Measurements from ENCODE around the gene CAMSAP3.
A peak's percentile ranks its signal among the peaks of the same experiment; 100 is the strongest.

The CAMSAP3 gene, protein sequence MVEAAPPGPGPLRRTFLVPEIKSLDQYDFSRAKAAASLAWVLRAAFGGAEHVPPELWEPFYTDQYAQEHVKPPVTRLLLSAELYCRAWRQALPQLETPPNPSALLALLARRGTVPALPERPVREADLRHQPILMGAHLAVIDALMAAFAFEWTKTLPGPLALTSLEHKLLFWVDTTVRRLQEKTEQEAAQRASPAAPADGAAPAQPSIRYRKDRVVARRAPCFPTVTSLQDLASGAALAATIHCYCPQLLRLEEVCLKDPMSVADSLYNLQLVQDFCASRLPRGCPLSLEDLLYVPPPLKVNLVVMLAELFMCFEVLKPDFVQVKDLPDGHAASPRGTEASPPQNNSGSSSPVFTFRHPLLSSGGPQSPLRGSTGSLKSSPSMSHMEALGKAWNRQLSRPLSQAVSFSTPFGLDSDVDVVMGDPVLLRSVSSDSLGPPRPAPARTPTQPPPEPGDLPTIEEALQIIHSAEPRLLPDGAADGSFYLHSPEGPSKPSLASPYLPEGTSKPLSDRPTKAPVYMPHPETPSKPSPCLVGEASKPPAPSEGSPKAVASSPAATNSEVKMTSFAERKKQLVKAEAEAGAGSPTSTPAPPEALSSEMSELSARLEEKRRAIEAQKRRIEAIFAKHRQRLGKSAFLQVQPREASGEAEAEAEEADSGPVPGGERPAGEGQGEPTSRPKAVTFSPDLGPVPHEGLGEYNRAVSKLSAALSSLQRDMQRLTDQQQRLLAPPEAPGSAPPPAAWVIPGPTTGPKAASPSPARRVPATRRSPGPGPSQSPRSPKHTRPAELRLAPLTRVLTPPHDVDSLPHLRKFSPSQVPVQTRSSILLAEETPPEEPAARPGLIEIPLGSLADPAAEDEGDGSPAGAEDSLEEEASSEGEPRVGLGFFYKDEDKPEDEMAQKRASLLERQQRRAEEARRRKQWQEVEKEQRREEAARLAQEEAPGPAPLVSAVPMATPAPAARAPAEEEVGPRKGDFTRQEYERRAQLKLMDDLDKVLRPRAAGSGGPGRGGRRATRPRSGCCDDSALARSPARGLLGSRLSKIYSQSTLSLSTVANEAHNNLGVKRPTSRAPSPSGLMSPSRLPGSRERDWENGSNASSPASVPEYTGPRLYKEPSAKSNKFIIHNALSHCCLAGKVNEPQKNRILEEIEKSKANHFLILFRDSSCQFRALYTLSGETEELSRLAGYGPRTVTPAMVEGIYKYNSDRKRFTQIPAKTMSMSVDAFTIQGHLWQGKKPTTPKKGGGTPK

DNA sequence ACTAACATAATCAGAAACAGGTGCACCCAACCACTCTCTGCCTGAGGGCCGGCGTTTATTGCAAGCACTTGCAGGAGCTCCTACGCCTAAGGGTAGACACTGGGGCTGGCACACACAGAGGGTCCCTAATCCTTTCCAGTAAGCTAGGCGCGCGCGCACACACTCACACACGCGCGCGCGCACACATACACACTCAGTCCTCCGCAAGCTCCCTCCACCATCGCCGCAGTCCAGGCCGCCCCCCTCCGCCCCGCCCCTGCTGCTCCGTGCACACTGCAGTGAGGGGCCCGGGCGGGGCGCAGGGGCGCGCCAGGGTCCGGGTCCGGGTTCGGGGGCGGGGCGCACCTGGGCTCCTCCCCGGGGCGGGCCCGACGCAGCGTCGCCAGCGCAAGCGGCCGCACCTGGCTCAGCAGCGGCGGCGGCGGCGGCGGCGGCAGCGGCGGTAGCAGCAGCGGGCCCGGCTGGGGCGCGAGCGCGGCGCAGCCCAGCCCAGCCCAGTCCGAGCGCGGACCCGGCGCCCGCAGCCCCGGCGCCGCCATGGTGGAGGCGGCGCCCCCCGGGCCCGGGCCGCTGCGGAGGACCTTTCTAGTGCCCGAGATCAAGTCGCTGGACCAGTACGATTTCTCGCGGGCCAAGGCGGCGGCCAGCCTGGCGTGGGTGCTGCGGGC is at the start of gene CAMSAP3:
Gene CAMSAP3, plus strand, starts transcription at position 398 of the 668 bp plus-strand sequence. Its CDS starts 140 bp downstream, at position 538.
- DNase-seq, result no peak

DNA sequence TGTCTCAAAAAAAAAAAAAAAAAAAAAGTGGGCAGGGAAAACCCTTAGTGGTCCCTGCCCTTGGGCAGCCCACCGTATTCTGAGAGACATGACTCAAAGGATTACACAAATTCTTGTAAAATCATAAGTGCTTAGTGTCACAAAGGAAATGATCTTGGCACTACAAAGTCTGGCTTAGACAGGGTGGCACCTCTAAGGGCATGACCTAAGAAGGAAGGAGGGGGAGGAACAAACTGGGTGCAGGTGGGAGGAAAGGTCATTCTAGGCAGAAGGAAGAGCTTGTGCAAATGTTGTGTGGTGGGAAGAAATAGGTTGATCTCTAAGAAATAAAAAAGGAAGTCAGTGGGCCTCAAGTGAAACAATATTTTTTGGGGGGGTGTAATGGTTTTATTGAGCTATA is 49.8 kb upstream of the CAMSAP3 start:
- no peak for DNase-seq

DNA sequence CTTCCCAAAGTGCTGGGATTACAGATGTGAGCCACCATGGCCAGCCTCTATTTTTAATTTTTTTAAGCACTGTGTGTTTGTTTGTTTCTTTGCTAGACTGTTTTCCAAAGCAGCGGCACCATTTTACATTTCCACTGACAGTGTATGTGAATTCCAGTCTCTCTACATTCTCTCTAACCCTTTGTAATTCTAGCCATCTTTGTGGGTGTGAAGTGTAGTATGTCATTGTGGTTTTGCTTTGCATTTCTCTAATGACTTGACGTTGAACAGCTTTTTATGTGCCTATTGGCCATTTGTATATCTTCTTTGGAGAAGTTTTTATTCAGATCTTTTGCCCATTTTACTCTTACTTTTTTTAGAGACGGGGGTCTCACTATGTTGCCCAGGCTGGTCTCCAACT is 48.5 kb upstream of the CAMSAP3 start:
- DNase-seq, result no peak

DNA sequence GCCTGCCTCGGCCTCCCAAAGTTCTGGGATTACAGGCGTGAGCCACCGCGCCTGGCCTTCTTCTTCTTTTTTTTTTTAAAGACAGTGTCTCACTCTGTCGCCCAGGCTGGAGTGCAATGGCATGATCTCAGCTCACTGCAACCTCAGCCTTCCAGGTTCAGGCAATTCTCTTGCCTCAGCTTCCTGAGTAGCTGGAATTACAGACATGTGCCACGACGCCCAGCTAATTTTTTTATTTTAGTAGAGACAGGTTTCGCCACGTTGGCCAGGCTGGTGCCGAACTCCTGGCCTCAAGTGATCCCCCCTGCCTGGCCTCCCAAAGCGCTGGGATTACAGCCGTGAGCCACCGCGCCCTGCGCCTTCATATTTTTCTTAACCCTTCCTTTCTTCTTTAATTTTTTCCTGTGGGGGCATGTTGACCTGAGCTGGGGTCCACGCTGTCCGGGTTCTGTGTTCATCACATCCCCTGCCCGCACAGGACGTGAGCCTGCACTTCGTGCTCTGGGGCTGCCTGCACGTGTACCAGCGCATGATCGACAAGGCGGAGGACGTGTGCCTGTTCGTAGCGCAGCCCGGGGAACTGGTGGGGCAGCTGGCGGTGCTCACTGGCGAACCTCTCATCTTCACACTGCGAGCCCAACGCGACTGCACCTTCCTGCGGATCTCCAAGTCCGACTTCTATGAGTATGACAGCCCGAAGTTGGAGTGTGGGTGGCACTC is 46.1 kb upstream of the CAMSAP3 start:
- no peak for DNase-seq

DNA sequence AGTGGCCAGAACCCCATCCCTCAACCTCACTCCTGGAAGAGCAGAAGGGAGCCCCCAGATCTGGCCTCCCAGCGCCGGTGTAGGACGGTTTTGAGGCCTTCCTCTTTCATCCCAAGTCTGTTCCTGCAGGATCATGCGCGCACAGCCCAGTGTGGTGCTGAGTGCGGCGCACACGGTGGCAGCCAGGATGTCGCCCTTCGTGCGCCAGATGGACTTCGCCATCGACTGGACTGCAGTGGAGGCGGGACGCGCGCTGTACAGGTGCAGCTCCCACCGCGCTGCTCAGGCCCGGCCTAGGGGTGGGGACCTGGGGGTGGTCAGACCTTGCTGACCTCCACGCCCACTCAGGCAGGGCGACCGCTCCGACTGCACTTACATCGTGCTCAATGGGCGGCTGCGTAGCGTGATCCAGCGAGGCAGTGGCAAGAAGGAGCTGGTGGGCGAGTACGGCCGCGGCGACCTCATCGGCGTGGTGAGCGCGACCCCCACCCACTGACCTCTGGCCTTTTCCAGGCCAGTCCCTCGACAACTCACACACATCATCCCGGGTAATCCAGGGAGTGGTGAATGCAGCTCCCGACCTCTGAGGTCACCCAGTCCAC is 45.4 kb upstream of the CAMSAP3 start:
- no peak for DNase-seq

DNA sequence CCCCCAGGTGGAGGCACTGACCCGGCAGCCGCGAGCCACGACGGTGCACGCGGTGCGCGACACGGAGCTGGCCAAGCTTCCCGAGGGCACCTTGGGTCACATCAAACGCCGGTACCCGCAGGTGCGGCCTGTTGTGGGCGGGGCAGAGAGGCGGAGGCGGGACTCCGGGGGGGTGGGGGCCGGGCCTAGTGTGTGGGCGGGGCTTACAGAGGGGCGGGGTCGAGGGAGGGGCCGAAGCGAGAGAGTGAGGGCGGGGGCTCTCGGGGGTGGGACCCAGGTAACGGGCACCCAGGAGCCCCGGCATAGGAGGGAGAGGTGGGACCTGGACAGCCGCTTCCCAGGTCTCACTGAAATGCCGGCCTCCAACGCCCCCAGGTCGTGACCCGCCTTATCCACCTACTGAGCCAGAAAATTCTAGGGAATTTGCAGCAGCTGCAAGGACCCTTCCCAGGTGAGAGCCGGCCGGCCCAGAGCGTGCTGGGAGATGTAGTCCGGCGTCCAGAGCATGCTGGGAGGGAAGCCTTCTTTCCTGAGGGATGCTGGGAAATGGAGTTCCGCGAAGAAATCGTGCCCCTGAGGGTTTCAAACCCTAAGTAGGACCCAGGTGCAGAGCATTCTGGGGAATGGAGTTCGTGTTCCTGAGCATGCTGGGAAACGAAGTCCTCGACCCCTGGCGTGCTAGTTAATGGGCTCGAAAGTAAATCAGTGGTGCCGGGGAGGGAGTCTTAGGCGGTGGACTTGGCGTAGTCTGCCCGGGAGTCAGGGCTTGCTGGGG is 44.5 kb upstream of the CAMSAP3 start:
- DNase-seq, result peak; percentile 37 to 45

DNA sequence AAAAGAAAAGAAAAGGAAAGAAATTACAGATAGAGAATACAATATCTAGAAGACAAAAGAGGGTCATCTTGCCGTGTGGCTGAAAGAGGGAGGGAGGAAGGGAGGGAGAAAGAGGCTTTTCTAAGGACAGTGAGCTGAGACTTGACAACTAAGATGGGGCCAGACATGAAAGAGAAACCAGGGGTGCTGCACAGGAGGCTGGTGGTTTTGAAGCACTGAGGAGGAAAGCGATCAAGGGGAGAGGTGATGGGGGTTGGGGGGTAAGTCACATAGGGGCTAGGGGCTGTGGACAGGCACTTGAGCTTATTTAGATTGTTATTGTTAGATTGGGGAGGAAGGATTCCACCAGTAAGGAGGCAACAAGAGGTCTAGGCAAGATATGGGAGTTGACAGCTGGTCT is 42.9 kb upstream of the CAMSAP3 start:
- DNase-seq, result no peak

DNA sequence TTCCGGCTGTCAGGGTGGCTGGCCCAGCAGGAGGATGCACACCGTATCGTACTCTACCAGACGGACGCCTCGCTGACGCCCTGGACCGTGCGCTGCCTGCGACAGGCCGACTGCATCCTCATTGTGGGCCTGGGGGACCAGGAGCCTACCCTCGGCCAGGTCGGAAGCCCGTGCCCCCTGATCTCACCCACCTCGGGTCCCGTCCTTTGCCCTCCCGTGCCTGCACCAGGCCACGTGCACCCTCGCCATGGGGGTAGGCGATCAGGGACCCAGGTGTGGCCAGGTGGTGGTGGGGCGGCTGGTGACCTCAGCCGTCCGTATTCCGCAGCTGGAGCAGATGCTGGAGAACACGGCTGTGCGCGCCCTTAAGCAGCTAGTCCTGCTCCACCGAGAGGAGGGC is 41.1 kb upstream of the CAMSAP3 start:
- DNase-seq, result no peak

DNA sequence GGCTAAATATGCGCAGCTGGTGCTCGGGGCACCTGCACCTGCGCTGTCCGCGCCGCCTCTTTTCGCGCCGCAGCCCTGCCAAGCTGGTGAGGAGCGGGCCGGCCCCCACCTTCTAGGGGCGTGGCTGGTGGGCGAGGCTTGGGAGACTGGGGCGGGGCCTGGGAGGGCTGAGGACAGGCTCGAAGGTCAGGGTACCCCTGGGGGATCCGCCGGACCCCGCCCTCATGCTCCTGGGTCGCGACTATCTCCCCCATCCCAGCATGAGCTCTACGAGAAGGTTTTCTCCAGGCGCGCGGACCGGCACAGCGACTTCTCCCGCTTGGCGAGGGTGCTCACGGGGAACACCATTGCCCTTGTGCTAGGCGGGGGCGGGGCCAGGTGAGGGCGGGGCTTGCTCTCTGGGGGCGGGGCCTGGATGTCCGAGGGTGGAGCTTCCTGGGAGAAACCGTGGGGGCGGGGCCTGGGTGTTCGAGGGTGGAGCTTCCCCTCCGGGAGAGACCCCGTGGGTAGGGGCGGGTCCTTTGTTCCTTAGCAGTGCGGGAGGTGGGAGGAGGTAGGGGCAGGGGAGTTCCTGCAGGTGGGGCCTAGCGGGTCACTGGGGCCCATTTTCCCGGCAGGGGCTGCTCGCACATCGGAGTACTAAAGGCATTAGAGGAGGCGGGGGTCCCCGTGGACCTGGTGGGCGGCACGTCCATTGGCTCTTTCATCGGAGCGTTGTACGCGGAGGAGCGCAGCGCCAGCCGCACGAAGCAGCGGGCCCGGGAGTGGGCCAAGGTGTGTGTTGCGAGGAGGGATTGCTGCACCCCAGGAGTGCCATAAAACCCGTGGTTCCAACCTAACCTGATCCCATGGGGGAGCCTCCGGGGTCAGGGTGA is 40.4 kb upstream of the CAMSAP3 start:
- no peak for DNase-seq

DNA sequence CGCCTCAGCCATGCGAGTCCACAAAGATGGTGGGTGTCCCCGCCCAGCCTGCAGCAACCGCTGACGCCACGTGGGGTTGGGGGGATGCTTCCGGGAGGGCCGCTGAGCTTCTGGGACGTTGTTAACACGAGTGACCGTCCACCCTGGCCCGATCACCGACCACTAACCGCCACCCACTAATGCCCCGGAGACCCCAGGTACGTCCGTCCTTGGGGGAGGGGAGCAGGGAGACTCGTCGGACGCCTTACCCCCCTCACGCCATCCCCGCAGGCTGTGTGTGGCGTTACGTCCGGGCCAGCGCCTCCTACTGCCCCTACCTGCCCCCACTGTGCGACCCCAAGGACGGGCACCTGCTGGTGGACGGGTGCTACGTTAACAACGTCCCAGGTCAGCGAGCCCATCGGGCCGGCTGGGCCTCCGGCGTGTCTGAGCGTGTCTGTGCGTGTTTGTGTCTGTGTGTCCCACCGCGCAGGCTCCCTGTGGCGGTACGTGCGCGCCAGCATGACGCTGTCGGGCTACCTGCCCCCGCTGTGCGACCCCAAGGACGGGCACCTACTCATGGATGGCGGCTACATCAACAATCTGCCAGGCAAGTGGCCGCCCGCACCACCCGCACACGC is 38.9 kb upstream of the CAMSAP3 start:
- DNase-seq, result no peak

DNA sequence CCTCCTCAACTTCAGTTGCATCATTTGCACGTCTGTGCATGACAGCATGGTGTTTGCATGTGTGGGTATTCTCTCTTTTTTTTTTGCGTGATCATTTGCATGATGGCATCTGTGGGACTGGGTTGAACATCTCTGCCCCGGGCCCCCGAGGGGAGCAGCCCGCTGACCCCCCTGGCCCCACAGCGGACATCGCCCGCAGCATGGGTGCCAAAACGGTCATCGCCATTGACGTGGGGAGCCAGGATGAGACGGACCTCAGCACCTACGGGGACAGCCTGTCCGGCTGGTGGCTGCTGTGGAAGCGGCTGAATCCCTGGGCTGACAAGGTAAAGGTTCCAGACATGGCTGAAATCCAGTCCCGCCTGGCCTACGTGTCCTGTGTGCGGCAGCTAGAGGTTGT is 37.0 kb upstream of the CAMSAP3 start:
- DNase-seq, result no peak

DNA sequence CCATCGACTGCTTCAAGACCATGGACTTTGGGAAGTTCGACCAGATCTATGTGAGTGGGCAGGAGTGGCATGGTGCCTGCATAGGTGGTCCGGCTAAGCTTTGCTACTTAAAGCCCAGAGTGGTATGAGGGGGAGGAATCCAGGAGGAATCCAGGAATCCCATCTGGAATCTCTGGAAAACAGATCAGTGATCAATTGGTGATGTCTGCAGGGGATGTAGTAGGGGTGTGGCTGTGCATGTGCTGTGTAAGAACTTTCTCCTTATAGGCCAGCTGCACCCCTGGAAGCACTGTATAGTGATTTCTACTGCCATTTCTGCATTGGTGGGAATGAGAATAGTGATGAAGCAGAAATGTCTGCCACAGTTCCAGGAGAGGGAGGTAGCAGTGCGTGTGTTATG is 36.6 kb upstream of the CAMSAP3 start:
- DNase-seq, result no peak

DNA sequence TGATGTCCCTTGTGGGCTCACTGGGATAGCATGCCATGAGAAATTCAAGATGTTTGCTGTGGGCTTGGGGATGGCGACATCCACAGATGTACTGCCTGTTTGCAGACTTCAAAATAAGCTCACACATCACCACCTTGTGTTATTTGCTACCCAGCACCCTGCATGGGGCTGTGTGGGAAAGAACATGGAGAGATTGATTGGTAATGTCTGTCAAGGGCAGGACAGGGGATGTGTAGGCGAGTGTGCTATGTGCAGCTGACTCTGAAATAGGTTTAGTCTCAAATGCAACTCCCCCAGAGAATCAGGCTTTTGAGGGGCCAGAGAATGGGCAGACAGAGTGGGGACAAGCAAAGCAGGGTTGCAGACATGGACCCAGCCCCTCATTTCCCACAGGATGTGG is 35.4 kb upstream of the CAMSAP3 start:
- DNase-seq, result no peak

DNA sequence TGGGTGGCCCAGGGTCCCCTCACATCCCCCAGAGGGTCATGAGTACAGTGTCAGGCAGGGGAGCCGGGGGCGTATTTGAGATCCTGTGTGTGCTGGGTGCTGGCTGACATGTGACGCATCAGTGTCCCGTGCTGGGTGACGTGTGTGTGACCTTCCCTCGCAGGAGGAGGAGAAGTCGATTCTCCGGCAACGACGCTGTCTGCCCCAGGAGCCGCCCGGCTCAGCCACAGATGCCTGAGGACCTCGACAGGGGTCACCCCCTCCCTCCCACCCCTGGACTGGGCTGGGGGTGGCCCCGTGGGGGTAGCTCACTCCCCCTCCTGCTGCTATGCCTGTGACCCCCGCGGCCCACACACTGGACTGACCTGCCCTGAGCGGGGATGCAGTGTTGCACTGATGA is 34.3 kb upstream of the CAMSAP3 start:
- DNase-seq, result no peak

DNA sequence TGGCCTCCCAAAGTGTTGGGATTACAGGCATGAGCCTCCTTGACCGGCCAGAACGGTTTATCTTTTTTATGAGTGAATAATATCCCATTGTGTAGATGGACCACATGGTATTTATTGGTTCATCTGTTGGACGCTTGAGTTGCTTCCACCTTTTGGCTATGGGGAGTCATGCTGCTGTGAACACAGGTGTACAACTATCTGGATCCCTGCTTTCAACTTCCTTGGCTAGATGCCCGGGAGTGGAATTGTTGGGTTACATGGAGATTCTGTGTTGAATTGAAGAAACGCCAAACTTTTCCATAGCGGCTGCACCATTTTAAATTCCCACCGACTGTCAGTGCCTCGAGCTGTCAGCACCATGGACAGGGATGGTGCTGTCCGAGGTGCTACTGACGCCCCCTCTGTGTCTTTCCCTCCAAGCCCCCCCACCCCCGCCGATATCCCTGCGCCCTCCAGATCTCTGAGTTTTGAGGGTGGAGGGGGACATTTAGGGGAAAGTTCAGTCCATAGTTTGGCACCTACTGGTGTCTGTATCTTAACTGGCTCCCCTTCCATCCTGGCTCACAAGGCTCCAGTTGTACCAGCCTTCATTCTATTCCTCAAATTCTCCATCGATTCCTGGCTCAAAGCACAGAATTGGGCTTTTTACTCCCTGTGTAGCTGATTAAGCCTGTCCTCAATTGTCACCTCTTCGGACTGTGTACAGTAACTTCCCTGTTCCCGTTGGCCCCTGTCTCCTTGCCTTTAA is 32.8 kb upstream of the CAMSAP3 start:
- DNase-seq, result no peak

DNA sequence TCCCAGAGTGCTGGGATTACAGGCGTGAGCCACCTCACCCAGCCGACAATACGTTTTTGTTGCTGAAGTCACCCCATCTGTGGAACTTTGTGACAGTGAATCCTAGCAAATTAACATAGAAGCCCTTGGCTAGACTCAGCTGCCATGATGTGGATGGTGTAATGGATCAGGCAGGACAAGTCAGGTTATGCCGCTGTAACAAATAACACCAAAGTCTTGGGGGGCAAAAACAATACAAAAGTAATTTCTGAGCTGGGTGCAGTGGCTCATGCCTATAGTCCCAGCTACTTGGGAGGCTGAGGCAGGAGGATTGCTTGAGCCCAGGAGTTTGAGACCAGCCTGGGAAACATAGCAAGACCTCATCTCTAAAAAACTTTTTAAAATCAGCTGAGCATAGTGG is 30.8 kb upstream of the CAMSAP3 start:
- DNase-seq, result no peak

DNA sequence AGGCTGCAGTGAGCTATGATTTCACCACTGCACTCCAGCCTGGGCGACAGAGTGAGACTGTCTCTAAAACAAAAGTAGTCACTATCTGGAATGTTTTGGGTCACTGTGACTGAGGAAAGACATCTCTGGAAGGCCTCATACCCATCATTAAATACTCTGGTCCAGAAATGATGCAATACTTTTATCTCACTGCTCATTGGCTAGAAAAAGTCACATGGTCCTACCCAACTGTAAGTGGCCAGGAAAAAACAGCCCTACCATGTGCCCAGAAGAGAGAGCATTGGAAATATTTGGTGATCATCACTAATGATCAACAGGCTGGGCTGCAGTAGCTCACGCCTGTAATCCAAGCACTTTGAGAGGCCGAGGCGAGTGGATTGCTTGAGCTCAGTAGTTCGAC is 30.3 kb upstream of the CAMSAP3 start:
- DNase-seq, result no peak

DNA sequence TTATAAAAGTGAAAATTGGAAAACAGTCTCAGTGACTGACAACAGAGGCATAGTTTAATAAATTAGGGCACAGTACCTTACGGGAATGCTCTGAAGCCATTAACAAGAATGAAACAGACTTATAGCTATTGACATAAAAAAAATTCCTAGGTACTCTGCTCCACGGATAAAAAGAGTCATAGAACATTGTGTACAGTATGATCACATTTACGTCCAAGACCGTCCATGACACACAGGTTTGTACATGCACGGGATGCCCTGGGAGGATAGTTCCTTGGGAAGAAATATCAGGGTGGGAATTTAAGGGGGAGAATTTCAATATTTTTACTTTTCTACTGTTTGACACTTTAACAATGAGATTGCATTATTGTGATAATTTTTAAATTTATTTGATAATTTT is 24.9 kb upstream of the CAMSAP3 start:
- DNase-seq, result no peak

All from hippocampal formation (tissue), 2 donors.